ENCODE data around the gene RASGRF2. TPM values are rescaled to one million over a fixed set of nuclear protein-coding genes. Genes with fewer than 3 reads are reported as not detected.

Gene RASGRF2
- total and polyA plus RNA-seq, 2 of the 13 experiments (the other 11 are each of a cell fraction or from before 2014, with no cell fraction given): 23.6 to 29.0 TPM

- TF ChIP-seq CEBPZ (IDR thresholded peaks at IDR 0.05; ENCODE audit: low read length) (no peak), EED (CRISPR knock-in tag; IDR thresholded peaks at IDR 0.05) (no peak), ZNF614 (CRISPR knock-in tag; IDR thresholded peaks at IDR 0.05; ENCODE audit: borderline replicate concordance) (peak; percentile 11; the same call in 1 of the 2 replicates), ARID4A (CRISPR knock-in tag; IDR thresholded peaks at IDR 0.05; ENCODE audit: borderline replicate concordance) (peak; percentile 62), ZNF713 (CRISPR knock-in tag; IDR thresholded peaks at IDR 0.05) (0 out of 2 replicates have a peak, but pooled peaks have one; percentile 61), ZNF143 (CRISPR knock-in tag; IDR thresholded peaks at IDR 0.05) (no peak), SOX13 (IDR thresholded peaks at IDR 0.05) (no peak), SOX13 (CRISPR knock-in tag; conservative IDR thresholded peaks at IDR 0.05 in 1 of 2, IDR thresholded peaks at IDR 0.05 in 1 of 2) (peak in 1 of 2 experiments; percentile 8; a peak in 1 of 4 replicates), SRSF9 (IDR thresholded peaks at IDR 0.05; ENCODE audit: borderline replicate concordance, insufficient read depth, low read depth, low read length, poor library complexity, severe bottlenecking) (no peak), ZNF121 (CRISPR knock-in tag; IDR thresholded peaks at IDR 0.05) (peak; percentile 51; the same call in 1 of the 2 replicates), HNRNPL (IDR thresholded peaks at IDR 0.05; ENCODE audit: low read depth, low read length) (peak; percentile 87), ERF (CRISPR knock-in tag; IDR thresholded peaks at IDR 0.05) (no peak), ZC3H13 (CRISPR knock-in tag; IDR thresholded peaks at IDR 0.05) (peak; percentile 47; the same call in 1 of the 2 replicates), ZNF770 (CRISPR knock-in tag; IDR thresholded peaks at IDR 0.05) (peak; percentile 52; the same call in 1 of the 2 replicates), CTCF (CRISPR knock-in tag; IDR thresholded peaks at IDR 0.05) (peak; percentile 69), SMAD3 (CRISPR knock-in tag; IDR thresholded peaks at IDR 0.05) (0 out of 2 replicates have a peak, but pooled peaks have one; percentile 30)
Measured at GRCh38 chr5:80960531-80961375, 590 bp downstream of the RASGRF2 start (continued).

Measured in HepG2 (cell line).